GM18499 (cell line): Measurements from ENCODE around the gene ANP32A.

Experiments used
- ATAC-seq: cut with Tn5 transposase; IDR thresholded peaks from one replicate; pipeline ENCODE4 v1.9.1; 2021; ENCODE audit warnings: moderate number of reproducible peaks; ENCODE audit not compliant: insufficient read depth, unreplicated experiment

The ANP32A gene

GRCh38 chr15:68800875-68801274 is 19.8 kb downstream of the ANP32A start:
- ATAC-seq = no peak

GRCh38 chr15:68798346-68799094 is 22.2 kb downstream of the ANP32A start:
- no peak for ATAC-seq

DNA sequence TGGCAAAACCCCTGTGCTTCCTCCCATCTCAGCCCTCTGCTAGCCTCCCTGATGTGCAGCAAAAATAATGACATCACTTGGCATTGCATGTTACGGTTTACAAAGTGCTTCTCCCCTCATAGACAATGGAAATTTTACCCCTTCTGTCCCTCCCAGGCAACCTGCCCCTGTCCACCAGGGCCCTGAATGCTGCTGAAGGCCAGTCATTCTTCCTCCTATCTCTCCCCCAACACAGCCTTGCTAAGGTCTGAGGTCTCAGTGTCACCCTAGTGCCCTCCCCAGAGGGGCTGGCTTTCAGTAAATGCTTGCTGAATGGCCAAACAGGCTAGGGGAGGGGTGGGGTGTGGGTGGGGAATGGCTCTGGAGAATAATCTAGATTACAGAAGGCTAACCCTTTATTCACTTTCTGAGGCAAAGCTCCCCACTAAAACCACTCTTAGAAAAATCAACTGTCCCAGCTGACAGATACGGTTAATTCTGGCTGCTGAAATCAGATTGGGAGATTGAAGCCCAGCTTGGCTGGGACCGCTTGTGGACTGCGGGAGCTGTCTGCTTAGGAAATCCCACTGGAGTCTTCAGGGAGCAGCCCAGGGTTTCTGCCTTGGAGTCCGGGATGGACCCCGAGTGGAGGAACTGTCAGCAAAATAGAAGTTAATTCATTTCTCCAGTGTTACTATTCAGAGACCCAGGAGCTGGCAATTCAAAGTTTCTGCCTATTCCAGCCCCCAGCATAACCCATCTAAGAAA is 22.9 kb downstream of the ANP32A start:
- no peak for ATAC-seq

DNA sequence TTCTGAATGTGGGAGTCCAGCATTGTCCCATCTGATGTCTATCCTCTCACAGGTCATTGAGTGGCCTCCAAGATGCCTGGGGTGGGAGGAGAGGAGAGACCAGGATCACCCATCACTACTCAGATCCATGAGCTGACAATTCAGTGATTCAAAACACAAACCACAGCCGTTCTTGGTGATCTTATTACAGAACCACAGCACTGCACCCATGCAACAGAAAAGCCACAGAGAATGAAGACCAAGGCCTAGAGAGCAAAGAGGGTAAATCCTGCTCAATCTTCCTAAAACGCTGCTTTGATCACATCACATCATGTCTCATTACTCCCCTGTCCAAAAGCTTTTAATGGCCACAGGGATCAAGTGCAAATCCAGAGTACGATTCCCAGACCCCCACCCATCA is 23.5 kb downstream of the ANP32A start:
- ATAC-seq = no peak

- ATAC-seq = no peak
Measured at GRCh38 chr15:68796576-68796975, 24.1 kb downstream of the ANP32A start.

DNA sequence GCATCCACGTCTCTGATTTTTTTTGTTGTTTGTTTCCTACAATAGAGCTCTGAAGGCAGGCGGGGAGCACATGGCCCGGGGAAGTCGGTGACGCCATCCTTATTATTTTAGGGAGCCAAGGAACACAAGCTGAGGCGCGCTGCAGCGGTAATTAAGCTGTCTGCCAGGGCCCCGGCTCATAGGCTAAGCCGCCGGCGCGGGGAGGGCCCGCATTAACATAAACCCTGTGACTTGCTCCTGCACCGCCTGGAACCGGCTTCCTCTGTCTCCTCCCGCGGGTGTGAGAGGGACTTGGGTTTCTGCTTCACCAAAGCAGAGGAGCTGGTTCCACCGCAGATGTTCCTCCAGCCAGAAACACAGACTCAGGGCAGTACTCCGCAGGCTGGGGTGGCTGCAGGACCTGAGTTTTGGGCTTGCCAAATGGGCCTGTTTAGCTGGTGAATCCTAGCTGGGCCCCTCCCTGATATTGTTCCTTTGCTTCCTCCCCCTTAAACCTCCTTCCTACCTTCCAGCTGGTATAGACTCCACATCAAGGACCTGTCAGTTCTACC is 25.3 kb downstream of the ANP32A start:
- no peak for ATAC-seq

DNA sequence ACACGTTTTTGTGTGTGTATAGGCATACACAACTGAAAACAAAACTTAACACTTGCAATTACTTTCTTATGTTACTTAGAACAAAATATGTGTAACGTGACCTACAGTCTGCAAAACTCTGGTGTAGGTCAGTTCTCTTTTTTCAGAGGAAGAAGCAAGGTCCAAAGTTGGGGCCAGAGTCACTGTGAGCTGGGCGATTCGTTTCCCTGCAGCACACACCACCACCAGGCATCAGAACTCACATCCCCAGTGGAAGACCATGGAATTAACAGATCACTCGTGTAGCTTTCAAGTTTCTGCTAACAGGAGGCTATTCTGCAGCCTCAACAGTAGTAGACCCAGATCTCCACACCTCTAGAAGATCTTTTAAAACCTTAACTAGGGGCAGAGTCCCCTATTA is 25.8 kb downstream of the ANP32A start:
- no peak for ATAC-seq

GRCh38 chr15:68794307-68794706 is 26.4 kb downstream of the ANP32A start:
- ATAC-seq = no peak

DNA sequence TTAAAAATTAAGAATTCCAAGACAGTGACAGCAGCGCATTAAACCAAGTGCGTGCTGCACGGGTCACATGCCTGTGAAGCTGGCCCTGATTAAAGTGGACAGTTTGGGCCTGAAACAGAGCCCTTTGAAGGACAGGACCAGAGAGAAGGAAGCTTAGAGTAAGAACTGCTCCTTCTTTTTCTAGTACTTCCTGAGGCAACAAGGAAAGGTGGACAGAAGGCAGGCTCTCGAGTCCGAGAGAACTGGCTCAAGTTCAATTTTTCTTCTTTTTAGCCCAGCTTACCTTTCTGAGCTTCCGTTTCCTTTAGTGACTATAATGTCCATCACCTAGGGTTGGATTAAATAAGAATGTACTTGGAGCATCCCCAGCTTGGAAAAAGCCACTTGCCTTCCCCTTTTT is 26.9 kb downstream of the ANP32A start:
- no peak for ATAC-seq

- ATAC-seq = no peak
Measured at GRCh38 chr15:68792901-68793766, 27.6 kb downstream of the ANP32A start.

DNA sequence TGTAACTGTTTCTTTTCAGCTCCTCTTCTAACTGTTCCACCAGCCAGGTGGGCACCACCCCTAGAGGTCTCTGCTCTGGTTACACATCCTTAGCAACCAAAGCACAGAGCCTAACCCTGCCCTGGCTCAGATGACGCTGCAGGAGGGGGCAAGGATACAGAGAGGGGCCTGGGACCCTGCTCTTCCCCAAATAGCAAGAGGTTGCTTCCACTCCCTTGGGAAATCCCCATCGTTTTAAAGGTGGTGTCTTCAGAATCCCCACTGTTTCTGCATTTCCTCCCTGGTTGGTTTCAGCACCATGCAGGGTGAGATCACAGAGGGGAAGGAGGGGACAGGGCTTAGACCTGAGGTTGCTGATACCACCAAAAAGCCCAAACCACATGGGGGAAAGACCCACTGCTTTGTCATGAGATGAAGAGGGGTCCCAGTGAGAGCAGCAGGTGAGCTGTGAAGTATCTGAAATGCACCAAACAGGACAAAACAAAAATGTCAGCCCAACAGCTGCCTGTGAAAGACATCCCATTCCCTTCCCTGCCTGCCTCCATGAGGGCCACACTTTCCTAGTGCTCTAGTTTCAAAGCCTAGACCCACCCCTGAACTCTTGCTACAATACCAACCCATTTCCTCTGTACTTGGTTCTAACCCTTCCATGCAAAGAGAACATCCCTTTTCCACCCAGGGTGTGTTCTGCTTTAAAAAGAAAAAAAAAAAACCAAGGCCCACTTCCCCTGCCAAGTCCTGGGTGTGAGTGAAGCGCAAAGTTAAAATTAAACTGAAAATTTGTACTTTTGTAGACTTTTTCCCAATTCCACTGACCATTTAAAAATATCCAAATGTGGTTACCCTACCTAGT is 29.0 kb downstream of the ANP32A start:
- no peak for ATAC-seq

- no peak for ATAC-seq
Measured at GRCh38 chr15:68790910-68791309, 29.8 kb downstream of the ANP32A start.

- ATAC-seq = no peak
Measured at GRCh38 chr15:68790242-68790575, 30.5 kb downstream of the ANP32A start.

DNA sequence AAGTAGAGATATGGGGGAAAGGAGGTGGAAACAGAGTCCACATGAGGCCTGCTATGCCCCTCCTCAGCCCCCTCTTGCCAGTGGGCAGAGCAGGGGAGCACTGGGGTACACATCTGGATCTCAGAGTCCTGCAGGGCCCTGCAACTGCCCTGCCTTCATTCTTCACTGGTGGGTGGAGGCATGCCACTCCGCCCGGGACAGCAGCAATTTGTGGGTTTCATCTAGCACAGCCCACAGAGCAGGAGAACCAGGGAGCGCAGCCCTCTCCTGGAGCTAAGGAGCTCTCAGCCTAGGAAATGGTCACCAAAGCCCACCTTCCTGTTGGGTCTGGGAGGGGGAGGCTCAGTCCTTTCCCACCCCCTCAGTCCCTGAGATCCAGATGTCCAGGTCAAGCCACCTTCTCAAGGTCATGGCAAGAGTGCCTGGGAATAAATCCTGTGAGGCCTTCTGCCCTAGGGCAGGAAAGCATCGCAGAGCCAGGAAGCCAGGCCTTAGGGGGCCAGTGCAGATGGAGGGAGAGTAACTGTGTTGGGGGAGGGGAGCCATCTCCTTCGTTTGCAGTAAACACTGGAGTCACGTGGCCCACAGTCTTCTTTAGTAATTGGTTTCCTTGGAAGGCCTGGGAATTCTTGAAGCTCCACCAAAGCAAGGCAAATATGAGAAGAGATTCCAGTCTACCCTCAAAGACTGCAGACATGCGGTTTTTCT is 31.0 kb downstream of the ANP32A start:
- ATAC-seq = no peak

GRCh38 chr15:68789091-68789490 is 31.6 kb downstream of the ANP32A start:
- no peak for ATAC-seq

DNA sequence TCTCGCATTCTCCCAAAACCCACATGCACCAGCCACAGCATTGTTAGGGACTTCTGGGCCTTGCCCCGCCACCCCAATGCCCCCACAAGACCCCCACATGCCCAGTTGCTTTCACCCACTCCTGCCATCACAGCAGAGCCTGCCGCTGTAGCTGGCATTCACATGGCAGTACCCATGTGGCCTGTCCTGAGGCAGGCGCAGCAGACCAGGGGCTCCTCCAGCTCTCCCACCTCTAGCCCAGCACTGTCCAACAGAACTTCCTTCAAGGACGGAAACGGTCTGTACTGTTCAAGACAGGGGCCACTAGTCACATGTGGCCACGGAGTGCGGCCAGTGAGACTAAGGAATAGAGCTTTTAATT is 32.5 kb downstream of the ANP32A start:
- no peak for ATAC-seq

DNA sequence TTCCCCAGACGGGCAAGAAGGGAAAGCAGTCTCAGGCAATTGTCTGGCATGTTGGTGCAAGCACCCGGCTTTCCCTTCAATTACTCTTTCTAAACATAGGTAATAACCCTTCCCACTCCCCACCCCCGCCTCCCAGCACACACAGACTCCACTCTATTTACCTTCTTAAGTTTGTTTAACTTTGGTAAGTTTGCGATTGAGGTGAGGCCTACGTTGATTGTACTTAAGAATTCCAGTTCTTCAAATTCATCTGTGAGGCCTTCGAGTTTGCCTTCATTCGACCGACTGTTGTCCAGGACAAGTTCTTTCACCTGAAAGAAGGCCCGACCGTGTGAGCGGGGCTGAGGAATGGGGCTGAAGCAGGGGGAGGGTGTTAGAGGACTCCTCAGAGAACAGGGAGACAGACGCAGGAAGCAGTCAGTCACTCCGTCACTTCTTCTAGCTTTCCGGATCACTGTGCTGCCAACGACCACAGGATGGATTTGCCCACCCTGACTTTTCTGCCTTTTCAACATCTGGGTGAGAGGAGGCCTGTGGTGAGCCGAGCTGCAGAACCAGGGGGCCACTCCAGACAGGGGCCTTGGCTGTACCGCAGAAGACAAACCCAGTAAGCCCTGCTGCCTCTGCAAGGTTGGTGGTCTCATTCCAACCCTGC is 33.0 kb downstream of the ANP32A start:
- ATAC-seq = no peak

DNA sequence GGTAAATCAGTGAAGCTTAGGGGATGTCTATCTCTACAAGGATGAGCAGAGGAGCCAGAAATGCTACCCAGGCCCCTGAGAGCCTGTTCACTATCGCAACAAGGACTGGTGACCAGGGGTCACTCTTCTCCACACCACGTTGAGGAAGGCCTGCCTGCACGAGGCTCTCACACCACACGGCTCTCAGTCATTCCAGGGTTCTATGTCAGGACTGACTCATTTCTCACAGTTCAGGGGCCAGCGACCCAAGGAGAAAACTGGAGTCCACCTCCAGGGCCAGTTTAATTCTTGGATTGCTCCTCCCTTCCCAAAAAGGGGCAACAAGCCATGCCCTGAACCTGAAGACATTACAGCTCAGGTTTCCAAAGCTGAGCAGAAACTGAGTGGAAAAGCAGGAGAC is 33.9 kb downstream of the ANP32A start:
- ATAC-seq = no peak

- ATAC-seq = no peak
Measured at GRCh38 chr15:68785541-68785940, 35.2 kb downstream of the ANP32A start.
